Non-pigmented ciliary epithelial cell (primary cell): Measurements from ENCODE around the gene ANKRD44.
A peak's percentile ranks its signal among the peaks of the same experiment; 100 is the strongest.

ENCODE experiments used
- DNase-seq: peaks from one replicate; pipeline ENCODE4 v3.0.0-alpha.2; 2010; ENCODE audit warnings: low read depth

ANKRD44 gene

DNA sequence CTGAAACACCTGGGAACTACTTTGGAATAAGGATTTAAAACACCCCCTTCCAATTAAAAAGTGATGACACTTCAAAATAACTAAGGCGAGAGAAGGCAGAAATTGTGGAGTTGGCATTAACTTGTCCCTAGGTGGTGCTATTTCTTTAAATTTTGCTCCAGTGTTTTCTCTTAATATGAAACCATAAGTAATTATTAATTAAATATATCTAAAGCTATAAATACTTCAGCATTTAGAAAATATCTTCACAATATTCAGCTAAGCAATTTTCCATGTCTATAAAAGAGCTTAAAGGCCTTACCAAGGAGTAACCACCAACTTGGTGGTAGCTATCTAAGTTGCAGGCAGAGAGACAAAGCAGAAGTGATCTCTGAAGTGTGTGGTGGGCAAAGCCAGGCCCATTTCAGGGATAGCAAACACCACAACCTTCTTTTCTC lies 197.3 kb downstream of the ANKRD44 start:
- no peak for DNase-seq

DNA sequence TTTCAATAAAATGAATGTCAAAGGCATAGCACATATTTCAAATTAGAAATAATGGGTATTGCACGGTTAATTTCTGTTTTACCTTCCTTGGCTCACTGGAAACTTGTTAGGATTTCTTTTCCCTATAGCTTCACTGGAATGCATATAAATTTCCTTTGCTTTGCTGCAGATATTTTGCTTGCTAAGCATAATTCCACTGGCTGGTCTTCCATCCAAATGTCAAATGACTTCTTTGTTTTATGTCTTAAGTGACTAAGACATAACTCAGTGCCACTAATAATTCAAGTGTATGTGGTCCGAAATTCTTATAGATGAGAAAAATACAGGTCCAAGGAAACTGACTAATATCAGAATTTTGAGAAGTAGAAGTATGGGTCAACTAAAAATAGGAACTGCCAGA lies 201.3 kb downstream of the ANKRD44 start:
- no peak for DNase-seq

GRCh38 chr2:197108758-197109157 lies 201.8 kb downstream of the ANKRD44 start:
- DNase-seq = no peak

- no peak for DNase-seq
Measured at GRCh38 chr2:197107291-197108269, 203.0 kb downstream of the ANKRD44 start.

DNA sequence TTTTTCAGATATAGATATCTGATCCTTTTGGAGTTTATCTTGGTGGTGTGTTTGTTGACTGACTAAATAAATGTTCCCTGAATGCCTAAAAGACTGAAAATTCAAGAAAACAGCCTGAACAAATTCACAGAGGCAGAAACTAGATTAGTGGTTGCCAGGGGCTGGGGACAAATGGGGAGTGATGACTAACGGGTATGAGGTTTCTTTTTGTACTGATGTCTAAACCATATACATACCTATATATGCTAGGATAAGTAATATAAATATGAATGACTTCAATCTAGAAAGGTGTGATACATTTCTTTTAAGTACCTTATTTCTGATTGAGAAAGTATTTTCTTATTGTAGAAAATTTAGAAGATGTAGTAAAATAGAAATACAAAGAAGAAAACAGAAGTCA lies 207.2 kb downstream of the ANKRD44 start:
- DNase-seq = no peak

DNA sequence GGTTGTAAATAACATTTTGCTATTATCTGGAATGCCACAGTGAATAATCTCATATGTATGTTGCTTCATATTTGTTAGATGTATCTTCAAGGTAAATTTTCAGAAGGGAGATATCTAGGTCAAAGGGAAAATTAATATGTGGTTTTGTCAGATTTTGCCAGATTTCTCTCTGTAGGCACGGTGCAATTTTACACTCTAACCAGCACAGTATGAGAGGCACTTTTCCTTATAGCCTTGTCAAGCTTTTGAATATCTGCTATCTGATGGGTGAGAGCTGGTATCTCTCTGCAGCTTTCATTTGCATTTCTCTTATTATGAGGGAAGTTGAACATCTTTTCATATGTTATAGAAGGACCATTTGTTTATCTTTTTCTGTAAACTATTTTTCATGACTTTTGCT lies 208.3 kb downstream of the ANKRD44 start:
- DNase-seq = no peak

GRCh38 chr2:197101519-197101918 lies 209.1 kb downstream of the ANKRD44 start:
- DNase-seq = no peak

- DNase-seq = peak; percentile 83
Measured at GRCh38 chr2:197097578-197098366, 212.8 kb downstream of the ANKRD44 start.

DNA sequence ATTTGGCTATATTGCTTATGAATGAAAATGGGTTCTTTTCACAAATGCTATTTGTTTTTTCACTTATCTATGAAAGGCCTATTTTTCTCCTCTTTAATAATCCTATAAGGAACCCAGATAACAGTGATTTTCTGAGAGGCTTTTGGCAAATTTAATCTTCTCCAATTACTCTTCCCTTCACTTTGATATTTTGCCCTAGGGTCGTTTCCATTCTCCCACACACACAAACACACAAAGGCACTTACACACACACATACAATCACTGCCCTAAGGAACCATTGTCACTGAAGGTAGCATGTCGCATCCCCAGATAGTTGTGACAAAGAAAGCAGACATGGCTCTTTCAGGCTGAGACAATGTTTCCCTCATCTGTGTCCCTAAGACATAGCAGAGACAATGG lies 213.9 kb downstream of the ANKRD44 start:
- DNase-seq = no peak

DNA sequence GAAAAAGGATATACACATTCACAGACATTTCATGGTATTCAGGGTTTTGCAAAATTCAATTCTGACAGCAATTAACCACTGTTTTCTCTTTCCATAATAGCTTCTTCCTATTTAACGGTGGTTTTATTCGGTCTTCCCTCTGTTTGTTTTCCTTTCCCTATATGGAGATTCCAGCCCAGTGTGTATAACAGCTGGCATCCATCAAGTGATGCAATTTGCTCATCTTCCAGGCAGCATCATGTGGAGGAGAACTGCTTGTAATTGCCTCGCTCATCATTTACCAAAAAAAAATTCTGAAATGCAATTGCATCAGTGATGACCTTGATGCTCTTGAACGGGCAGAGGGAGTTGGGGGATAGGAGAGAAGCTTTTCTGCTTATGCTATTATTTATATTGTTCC lies 218.1 kb downstream of the ANKRD44 start:
- DNase-seq = peak; percentile 37

DNA sequence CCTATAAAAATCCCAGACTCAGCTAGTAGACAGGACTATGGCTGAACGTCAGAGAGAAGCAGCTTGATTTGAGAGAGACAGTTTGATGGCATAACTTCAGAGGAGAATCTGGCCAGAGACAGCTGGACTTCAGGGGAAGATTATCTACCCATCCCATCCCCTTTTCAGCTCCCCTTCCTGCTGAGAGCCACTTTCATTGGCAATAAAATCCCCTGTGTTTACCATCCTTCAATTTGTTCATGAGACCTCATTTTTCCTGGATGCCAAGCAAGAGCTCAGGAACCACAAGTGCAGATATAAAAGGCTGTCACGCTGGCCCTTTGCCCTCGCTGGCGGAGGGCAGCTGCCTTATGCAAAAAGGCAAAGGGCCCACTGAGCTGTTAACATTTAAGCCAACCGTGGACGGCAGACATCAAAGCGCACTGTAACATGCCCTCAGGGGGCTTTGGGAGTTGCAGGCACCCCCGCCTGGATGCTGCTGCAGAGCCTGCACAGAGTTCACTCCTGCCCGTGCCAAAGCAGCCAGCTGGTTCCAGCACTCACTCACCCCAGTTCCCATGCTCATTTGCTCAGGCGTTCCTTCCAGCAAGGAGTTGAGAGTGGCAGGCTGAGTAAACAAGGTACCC lies 219.7 kb downstream of the ANKRD44 start:
- DNase-seq = no peak

- DNase-seq = no peak
Measured at GRCh38 chr2:197089655-197090054, 220.9 kb downstream of the ANKRD44 start.

- no peak for DNase-seq
Measured at GRCh38 chr2:197088694-197089093, 221.9 kb downstream of the ANKRD44 start.

- no peak for DNase-seq
Measured at GRCh38 chr2:197086500-197086899, 224.1 kb downstream of the ANKRD44 start.

GRCh38 chr2:197085665-197086064 lies 224.9 kb downstream of the ANKRD44 start:
- no peak for DNase-seq

DNA sequence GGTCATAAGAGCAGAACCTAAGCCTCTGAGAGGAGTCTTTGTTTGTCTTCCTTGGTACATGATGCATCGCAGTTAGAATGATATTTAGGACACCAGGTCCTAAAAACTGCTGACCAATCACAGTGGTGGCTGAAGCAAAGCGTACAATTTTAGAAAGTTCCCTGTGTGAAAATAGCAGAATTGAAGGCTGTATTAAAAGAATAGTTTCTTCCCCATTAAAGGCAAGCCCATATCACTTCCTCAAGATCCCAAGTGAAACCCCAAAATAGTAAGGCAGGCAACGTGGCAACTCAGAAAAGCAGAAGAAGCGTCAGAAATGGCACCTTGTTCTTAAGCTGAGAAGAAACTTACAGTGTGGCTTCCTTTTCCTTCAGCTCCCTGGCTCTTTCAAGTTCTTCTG lies 229.3 kb downstream of the ANKRD44 start:
- no peak for DNase-seq

- DNase-seq = no peak
Measured at GRCh38 chr2:197080578-197081216, 229.9 kb downstream of the ANKRD44 start.

GRCh38 chr2:197079832-197080555 lies 230.6 kb downstream of the ANKRD44 start:
- no peak for DNase-seq

DNA sequence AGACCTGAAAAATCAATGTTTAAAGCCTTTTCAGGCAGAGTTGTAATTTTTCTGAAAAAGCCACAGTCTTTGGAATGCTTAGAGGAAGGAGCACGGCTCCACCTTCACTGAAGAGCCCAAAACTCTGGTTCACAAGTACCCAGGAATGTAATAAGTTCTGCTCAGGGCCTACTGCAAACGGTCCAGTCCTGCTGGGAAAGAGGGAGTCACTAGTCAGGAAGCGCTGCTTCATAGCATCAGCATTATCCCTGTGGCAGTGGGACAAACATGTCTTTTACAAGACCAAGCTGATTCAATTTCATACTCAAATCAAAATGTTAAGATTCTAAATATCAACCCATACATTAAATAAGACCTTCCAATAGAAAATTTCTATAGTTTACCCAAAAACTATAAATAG lies 231.2 kb downstream of the ANKRD44 start:
- DNase-seq = no peak

- DNase-seq = no peak
Measured at GRCh38 chr2:197078535-197078934, 232.0 kb downstream of the ANKRD44 start.

GRCh38 chr2:197077336-197077735 lies 233.2 kb downstream of the ANKRD44 start:
- no peak for DNase-seq
